ENCODE measurements around the gene DNAJC8.

Gene DNAJC8

GRCh38 chr1:28232558-28233263 lies at the start of gene DNAJC8:
Gene DNAJC8 (minus strand): TSS chr1:28233029. CDS start chr1:28232998, 31 bp downstream.
- DNase-seq, result peak; percentile 89

- DNase-seq, result no peak
Observed at GRCh38 chr1:28281608-28282425, 49.0 kb upstream of the DNAJC8 start.

GRCh38 chr1:28280977-28281381 lies 48.1 kb upstream of the DNAJC8 start:
- DNase-seq, result no peak

- DNase-seq, result no peak
Observed at GRCh38 chr1:28280501-28280900, 47.7 kb upstream of the DNAJC8 start.

GRCh38 chr1:28279721-28280120 lies 46.9 kb upstream of the DNAJC8 start:
- no peak for DNase-seq

- no peak for DNase-seq
Observed at GRCh38 chr1:28278763-28279162, 45.9 kb upstream of the DNAJC8 start.

- DNase-seq, result no peak
Observed at GRCh38 chr1:28273216-28273860, 40.5 kb upstream of the DNAJC8 start.

GRCh38 chr1:28272215-28272852 lies 39.5 kb upstream of the DNAJC8 start:
- DNase-seq, result no peak

GRCh38 chr1:28269529-28269928 lies 36.7 kb upstream of the DNAJC8 start:
- DNase-seq, result no peak

- no peak for DNase-seq
Observed at GRCh38 chr1:28267633-28268032, 34.8 kb upstream of the DNAJC8 start.

- DNase-seq, result no peak
Observed at GRCh38 chr1:28266920-28267322, 34.1 kb upstream of the DNAJC8 start.

- DNase-seq, result no peak
Observed at GRCh38 chr1:28265577-28265976, 32.7 kb upstream of the DNAJC8 start.

GRCh38 chr1:28264897-28265296 lies 32.1 kb upstream of the DNAJC8 start:
- no peak for DNase-seq

GRCh38 chr1:28260803-28261174 lies 28.0 kb upstream of the DNAJC8 start:
- DNase-seq, result no peak

GRCh38 chr1:28259934-28260802 lies 27.3 kb upstream of the DNAJC8 start:
- DNase-seq, result peak in 1 of 2 donors; percentile 44

GRCh38 chr1:28259252-28259933 lies 26.6 kb upstream of the DNAJC8 start, which contains the start of gene SESN2:
Gene SESN2 (plus strand): TSS chr1:28259518. CDS start chr1:28259848, 330 bp downstream.
- peak; percentile 97 to 99 for DNase-seq

- no peak for DNase-seq
Observed at GRCh38 chr1:28258628-28259251, 25.9 kb upstream of the DNAJC8 start.

GRCh38 chr1:28257736-28258135 lies 24.9 kb upstream of the DNAJC8 start:
- no peak for DNase-seq

- no peak for DNase-seq
Observed at GRCh38 chr1:28256197-28256827, 23.5 kb upstream of the DNAJC8 start.

- no peak for DNase-seq
Observed at GRCh38 chr1:28249866-28250295, 17.1 kb upstream of the DNAJC8 start.

Data from hippocampal formation (tissue), 2 donors.